Endothelial cell of umbilical vein (primary cell): ENCODE data around the gene PLXDC2.

ENCODE experiments used
- EZH2 ChIP-seq: IDR thresholded peaks from 2 replicates; pipeline ENCODE4 v1.6.1; 2012; ENCODE audit warnings: borderline replicate concordance, low read depth, mild to moderate bottlenecking, moderate library complexity, low read length, inconsistent platforms; ENCODE audit not compliant: severe bottlenecking
- FOS ChIP-seq: IDR thresholded peaks from 2 replicates; pipeline ENCODE4 v1.6.1; 2011; ENCODE audit warnings: mild to moderate bottlenecking, low read length, moderate library complexity, borderline replicate concordance; ENCODE audit not compliant: insufficient read depth
- GATA2 ChIP-seq: IDR thresholded peaks from 2 replicates; pipeline ENCODE4 v1.7.0; 2011; ENCODE audit warnings: low read depth, mild to moderate bottlenecking, moderate library complexity, mixed read lengths, low read length; ENCODE audit not compliant: insufficient read length, insufficient read depth
- JUN ChIP-seq: IDR thresholded peaks from 2 replicates; pipeline ENCODE4 v1.6.1; 2011; ENCODE audit warnings: borderline replicate concordance, low read depth; ENCODE audit not compliant: insufficient read length, insufficient read depth
- MYC ChIP-seq: IDR thresholded peaks from one replicate; pipeline ENCODE4 v1.6.1; 2011; ENCODE audit warnings: mild to moderate bottlenecking, low read depth, low read length
- POLR2A ChIP-seq: IDR thresholded peaks from 2 replicates; pipeline ENCODE4 v1.6.1; 2012; ENCODE audit warnings: low read depth, mild to moderate bottlenecking, control low read depth, low read length
- POLR2AphosphoS5 ChIP-seq: IDR thresholded peaks from 2 replicates; pipeline ENCODE4 v1.6.1; 2012; ENCODE audit warnings: low read depth, mild to moderate bottlenecking, control low read depth, low read length, moderate library complexity; ENCODE audit not compliant: insufficient read depth
- TF ChIP-seq, protein P1 (sequence below), 2 donors: IDR thresholded peaks; 1 replicate in 1 of 2; 2 replicates in 1 of 2; pipeline ENCODE4 v1.5.1; 2011; ENCODE audit warnings: low read length in 2 of 2, mild to moderate bottlenecking in 2 of 2, moderate library complexity in 2 of 2, control low read depth in 1 of 2, inconsistent platforms in 1 of 2, low read depth in 1 of 2; ENCODE audit not compliant: insufficient read depth in 1 of 2; ENCODE audit errors: extremely low read depth in 1 of 2
- TF ChIP-seq, protein P2 (sequence below): IDR thresholded peaks from 2 replicates; pipeline ENCODE4 v1.6.1; 2011; ENCODE audit not compliant: insufficient read depth, insufficient read length

DNA sequence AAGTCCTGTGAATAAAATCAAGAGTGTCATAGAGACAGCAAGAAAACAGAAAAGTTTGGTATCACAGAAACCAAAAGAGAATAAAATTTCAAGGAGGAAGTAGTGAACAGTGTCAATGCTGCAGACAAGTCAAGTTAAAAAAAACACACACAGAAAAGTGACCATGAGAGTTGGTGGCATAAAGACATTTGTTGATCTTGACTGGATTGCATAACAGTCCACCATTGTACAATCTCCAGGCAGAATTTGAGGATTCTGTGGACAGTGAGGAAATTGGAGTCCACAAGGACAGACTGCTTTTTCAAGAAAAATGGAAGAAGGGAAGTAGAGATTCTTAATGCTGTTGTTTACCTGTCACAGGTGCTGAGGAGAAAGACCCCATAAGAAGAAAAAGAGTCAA lies 412.5 kb downstream of the PLXDC2 start:
- TF ChIP-seq, protein P1, sequence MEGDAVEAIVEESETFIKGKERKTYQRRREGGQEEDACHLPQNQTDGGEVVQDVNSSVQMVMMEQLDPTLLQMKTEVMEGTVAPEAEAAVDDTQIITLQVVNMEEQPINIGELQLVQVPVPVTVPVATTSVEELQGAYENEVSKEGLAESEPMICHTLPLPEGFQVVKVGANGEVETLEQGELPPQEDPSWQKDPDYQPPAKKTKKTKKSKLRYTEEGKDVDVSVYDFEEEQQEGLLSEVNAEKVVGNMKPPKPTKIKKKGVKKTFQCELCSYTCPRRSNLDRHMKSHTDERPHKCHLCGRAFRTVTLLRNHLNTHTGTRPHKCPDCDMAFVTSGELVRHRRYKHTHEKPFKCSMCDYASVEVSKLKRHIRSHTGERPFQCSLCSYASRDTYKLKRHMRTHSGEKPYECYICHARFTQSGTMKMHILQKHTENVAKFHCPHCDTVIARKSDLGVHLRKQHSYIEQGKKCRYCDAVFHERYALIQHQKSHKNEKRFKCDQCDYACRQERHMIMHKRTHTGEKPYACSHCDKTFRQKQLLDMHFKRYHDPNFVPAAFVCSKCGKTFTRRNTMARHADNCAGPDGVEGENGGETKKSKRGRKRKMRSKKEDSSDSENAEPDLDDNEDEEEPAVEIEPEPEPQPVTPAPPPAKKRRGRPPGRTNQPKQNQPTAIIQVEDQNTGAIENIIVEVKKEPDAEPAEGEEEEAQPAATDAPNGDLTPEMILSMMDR (IDR thresholded peaks at IDR 0.05; ENCODE audit: extremely low read depth in 1 of 2, insufficient read depth in 1 of 2, low read depth in 1 of 2, low read length in 2 of 2), result no peak
- TF ChIP-seq POLR2A (no peak), POLR2AphosphoS5 (no peak), FOS (no peak), EZH2 (no peak), JUN (no peak), MYC (no peak), GATA2 (no peak)
- TF ChIP-seq, protein P2, sequence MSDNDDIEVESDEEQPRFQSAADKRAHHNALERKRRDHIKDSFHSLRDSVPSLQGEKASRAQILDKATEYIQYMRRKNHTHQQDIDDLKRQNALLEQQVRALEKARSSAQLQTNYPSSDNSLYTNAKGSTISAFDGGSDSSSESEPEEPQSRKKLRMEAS, result no peak
